ENCODE results near the gene FCAMR.

DNA sequence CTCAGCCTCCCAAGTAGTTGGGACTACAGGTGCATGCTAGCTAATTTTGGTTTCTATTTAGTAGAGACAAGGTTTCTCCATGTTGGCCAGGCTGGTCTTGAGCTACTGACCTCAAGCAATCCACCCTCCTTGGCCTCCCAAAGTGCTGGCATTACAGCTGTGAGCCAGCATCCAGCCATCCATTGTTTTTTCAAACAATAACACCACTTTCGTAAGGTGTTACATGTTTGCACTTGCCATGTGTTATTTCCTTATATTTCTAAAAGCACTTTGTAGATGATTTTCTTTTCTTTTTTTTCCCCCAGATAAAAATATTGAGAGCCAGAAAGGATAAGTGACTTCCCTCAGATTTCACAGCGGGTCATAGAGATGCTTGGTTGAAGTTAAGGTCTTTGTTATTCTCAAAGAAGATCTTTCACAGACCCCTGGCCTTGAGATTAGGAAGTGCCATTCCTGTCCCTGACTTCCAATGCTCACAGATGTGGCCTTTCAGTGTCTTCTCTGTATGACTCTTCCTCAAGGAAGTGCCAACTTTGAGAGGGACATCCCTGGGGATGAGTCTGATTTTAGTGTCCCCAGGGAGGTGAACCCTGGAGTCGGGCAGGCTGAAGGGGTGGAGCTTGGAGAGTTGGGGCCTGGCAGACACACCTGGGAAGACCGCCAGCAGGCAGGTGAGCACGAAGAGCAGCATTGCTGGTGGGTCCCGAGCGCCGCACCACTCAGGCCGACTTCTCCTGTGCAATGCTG, 30.2 kb downstream of the FCAMR start:
- TF ChIP-seq, protein P1, sequence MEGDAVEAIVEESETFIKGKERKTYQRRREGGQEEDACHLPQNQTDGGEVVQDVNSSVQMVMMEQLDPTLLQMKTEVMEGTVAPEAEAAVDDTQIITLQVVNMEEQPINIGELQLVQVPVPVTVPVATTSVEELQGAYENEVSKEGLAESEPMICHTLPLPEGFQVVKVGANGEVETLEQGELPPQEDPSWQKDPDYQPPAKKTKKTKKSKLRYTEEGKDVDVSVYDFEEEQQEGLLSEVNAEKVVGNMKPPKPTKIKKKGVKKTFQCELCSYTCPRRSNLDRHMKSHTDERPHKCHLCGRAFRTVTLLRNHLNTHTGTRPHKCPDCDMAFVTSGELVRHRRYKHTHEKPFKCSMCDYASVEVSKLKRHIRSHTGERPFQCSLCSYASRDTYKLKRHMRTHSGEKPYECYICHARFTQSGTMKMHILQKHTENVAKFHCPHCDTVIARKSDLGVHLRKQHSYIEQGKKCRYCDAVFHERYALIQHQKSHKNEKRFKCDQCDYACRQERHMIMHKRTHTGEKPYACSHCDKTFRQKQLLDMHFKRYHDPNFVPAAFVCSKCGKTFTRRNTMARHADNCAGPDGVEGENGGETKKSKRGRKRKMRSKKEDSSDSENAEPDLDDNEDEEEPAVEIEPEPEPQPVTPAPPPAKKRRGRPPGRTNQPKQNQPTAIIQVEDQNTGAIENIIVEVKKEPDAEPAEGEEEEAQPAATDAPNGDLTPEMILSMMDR (IDR thresholded peaks at IDR 0.05) = no peak
- TF ChIP-seq FOXJ3 (CRISPR knock-in tag; IDR thresholded peaks at IDR 0.05; ENCODE audit: borderline replicate concordance) = no peak
- no peak for TF ChIP-seq IRF2 (CRISPR knock-in tag; IDR thresholded peaks at IDR 0.05; ENCODE audit: borderline replicate concordance, low read depth)
- TF ChIP-seq CREB1 (CRISPR knock-in tag; IDR thresholded peaks at IDR 0.05) = no peak
- TF ChIP-seq SP1 (CRISPR knock-in tag; conservative IDR thresholded peaks at IDR 0.05) = no peak
- no peak for TF ChIP-seq JAZF1 (CRISPR knock-in tag; IDR thresholded peaks at IDR 0.05)
- no peak for TF ChIP-seq CBFB (CRISPR knock-in tag; IDR thresholded peaks at IDR 0.05; ENCODE audit: low read depth)
- no peak for TF ChIP-seq ZNF671 (CRISPR knock-in tag; IDR thresholded peaks at IDR 0.05)
- TF ChIP-seq, protein P2, sequence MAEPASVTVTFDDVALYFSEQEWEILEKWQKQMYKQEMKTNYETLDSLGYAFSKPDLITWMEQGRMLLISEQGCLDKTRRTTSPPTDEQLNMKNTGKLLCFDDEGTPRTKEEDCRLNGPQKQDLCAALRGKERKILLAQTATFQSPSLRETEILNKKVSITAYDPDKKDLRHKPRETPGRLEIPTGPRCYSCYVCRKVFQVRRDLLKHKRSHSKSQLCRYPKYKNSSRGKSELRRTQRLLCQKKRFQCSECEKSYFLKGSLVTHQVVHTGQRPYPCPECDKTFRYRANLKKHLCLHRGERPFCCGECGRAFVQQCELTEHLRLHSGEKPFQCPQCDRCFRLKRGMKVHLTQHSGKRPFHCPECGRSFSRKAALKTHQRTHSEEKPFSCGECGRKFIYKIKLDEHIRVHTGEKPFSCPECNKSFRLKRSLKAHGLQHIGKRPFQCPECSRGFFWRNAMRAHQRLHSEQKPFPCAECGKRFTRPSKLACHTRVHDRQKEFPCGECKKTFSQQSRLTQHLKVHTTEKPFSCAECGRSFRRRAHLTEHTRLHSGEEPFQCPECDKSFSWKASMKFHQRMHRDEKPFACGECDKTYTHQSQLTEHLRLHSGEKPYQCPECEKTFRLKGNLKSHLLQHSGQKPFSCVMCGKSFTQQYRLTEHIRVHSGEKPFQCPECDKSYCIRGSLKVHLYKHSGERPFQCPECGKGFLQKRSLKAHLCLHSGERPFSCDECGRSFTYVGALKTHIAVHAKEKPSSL (CRISPR knock-in tag; conservative IDR thresholded peaks at IDR 0.05) = no peak
- TF ChIP-seq ETV6 (CRISPR knock-in tag; IDR thresholded peaks at IDR 0.05) = no peak
- TF ChIP-seq PRRX2 (CRISPR knock-in tag; IDR thresholded peaks at IDR 0.05) = no peak
- TF ChIP-seq NR2C2 (CRISPR knock-in tag; IDR thresholded peaks at IDR 0.05) = no peak
- TF ChIP-seq, protein P3, sequence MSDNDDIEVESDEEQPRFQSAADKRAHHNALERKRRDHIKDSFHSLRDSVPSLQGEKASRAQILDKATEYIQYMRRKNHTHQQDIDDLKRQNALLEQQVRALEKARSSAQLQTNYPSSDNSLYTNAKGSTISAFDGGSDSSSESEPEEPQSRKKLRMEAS (CRISPR knock-in tag; IDR thresholded peaks at IDR 0.05) = no peak
- TF ChIP-seq, protein P4, sequence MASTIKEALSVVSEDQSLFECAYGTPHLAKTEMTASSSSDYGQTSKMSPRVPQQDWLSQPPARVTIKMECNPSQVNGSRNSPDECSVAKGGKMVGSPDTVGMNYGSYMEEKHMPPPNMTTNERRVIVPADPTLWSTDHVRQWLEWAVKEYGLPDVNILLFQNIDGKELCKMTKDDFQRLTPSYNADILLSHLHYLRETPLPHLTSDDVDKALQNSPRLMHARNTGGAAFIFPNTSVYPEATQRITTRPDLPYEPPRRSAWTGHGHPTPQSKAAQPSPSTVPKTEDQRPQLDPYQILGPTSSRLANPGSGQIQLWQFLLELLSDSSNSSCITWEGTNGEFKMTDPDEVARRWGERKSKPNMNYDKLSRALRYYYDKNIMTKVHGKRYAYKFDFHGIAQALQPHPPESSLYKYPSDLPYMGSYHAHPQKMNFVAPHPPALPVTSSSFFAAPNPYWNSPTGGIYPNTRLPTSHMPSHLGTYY (CRISPR knock-in tag; IDR thresholded peaks at IDR 0.05) = no peak

Data from WTC11 (cell line).